Activated T-helper 1 cell treated with anti-CD3 and anti-CD28 coated beads, Interleukin-12 subunit alpha, Interleukin-12 subunit beta, Interleukin-2, Interleukin-4 antibody, amounts not matched to agents 30 ng/mL and 10 ng/mL and 1 ng/mL, durations not matched to agents 14 hours and 24 hours and 36 hours (primary cell): ENCODE results near the gene TTLL9. TPM values are rescaled to one million over a fixed set of nuclear protein-coding genes. Genes with fewer than 3 reads are reported as not detected.
A peak's percentile ranks its signal among the peaks of the same experiment; 100 is the strongest.

Source experiments
- DNase-seq: peaks from one replicate; pipeline ENCODE4 v3.0.0; 2021; ENCODE audit warnings: low spot score
- H3K27ac Mint-ChIP-seq: one replicate; pipeline ENCODE4 v1.8.0; 2021; ENCODE audit warnings: mild to moderate bottlenecking, mixed read lengths
- H3K27me3 Mint-ChIP-seq: one replicate; pipeline ENCODE4 v1.8.0; 2022; ENCODE audit warnings: mild to moderate bottlenecking, moderate library complexity, mixed read lengths; ENCODE audit not compliant: insufficient read depth
- H3K36me3 Mint-ChIP-seq: one replicate; pipeline ENCODE4 v1.8.0; 2021; ENCODE audit warnings: low read depth, mixed read lengths
- H3K4me1 Mint-ChIP-seq: one replicate; pipeline ENCODE4 v1.8.0; 2021; ENCODE audit warnings: low read depth, mixed read lengths
- H3K4me3 Mint-ChIP-seq: one replicate; pipeline ENCODE4 v1.8.0; 2021; ENCODE audit warnings: mild to moderate bottlenecking, moderate library complexity, mixed read lengths
- H3K9me3 Mint-ChIP-seq: one replicate; pipeline ENCODE4 v1.8.0; 2021; ENCODE audit warnings: mixed read lengths
- intact Hi-C: fragments of 100-400 bp; cut with micrococcal nuclease; formaldehyde crosslinking; loops from one replicate; pipeline ENCODE4 v1.15.1; 2024
- total RNA-seq: library from RNA; stranded (reverse); gene quantifications from 2 replicates; pipeline ENCODE4 v1.2.3, GENCODE V29; 2022

TTLL9 gene
- total RNA-seq, 1 donor from 2014 or later = not detected

- H3K27me3 Mint-ChIP-seq = peaks cover 30% of the 10 kb centered on the region
- intact Hi-C loops = loop anchor here (10.0 kb wide), 1 partner anchor 797 kb away; no protein-coding TSS in a partner anchor
- H3K4me1 Mint-ChIP-seq = peaks cover 10% of the 10 kb centered on the region
- no peak overlapping the region for H3K4me3 Mint-ChIP-seq
- no peaks in the 10 kb centered on the region for H3K36me3 Mint-ChIP-seq
- no peak for DNase-seq
- H3K27ac Mint-ChIP-seq = no peak overlapping the region
- no peaks in the 10 kb centered on the region for H3K9me3 Mint-ChIP-seq
These were observed 12.3 kb upstream of the TTLL9 start for GRCh38 chr20:31857861-31858759.

- Mint-ChIP-seq H3K4me3 (no peak overlapping the region), H3K36me3 (no peaks in the 10 kb centered on the region), H3K4me1 (peaks cover 10% of the 10 kb centered on the region), H3K27me3 (peaks cover 32% of the 10 kb centered on the region), H3K27ac (no peak overlapping the region), H3K9me3 (no peaks in the 10 kb centered on the region)
- DNase-seq = no peak
- intact Hi-C loops = loop anchor here (10.0 kb wide), 1 partner anchor 796 kb away; no protein-coding TSS in a partner anchor
These were observed 11.7 kb upstream of the TTLL9 start for GRCh38 chr20:31858760-31859083.

- Mint-ChIP-seq H3K4me3 (no peak overlapping the region), H3K9me3 (no peaks in the 10 kb centered on the region), H3K27me3 (peaks cover 34% of the 10 kb centered on the region), H3K36me3 (no peaks in the 10 kb centered on the region), H3K27ac (no peak overlapping the region), H3K4me1 (peaks cover 10% of the 10 kb centered on the region)
- intact Hi-C loops = loop anchor here (10.0 kb wide), 1 partner anchor 795 kb away; no protein-coding TSS in a partner anchor
- no peak for DNase-seq
These were observed 11.0 kb upstream of the TTLL9 start for GRCh38 chr20:31859266-31859997.

- H3K9me3 Mint-ChIP-seq = no peaks in the 10 kb centered on the region
- no peak overlapping the region for H3K27ac Mint-ChIP-seq
- no peak overlapping the region for H3K4me3 Mint-ChIP-seq
- H3K36me3 Mint-ChIP-seq = no peaks in the 10 kb centered on the region
- peaks cover 35% of the 10 kb centered on the region for H3K27me3 Mint-ChIP-seq
- DNase-seq = no peak
- peaks cover 10% of the 10 kb centered on the region for H3K4me1 Mint-ChIP-seq
- intact Hi-C loops = loop anchor here (10.0 kb wide), 1 partner anchor 795 kb away; no protein-coding TSS in a partner anchor
These were observed 10.4 kb upstream of the TTLL9 start for GRCh38 chr20:31859998-31860380.

GRCh38 chr20:31860390-31861134 is 9.9 kb upstream of the TTLL9 start:
- H3K4me3 Mint-ChIP-seq = peak overlapping the region; percentile 8
- no peaks in the 10 kb centered on the region for H3K36me3 Mint-ChIP-seq
- peaks cover 10% of the 10 kb centered on the region for H3K4me1 Mint-ChIP-seq
- no peak overlapping the region for H3K27ac Mint-ChIP-seq
- DNase-seq = no peak
- intact Hi-C loops = loop anchor here (1.0 kb wide), 2 partner anchors 9 to 19 kb away; no protein-coding TSS in a partner anchor
- H3K9me3 Mint-ChIP-seq = no peaks in the 10 kb centered on the region
- H3K27me3 Mint-ChIP-seq = peaks cover 37% of the 10 kb centered on the region

- intact Hi-C loops = loop anchor here (1.0 kb wide), 2 partner anchors 8 to 18 kb away; no protein-coding TSS in a partner anchor
These were observed 9.4 kb upstream of the TTLL9 start for GRCh38 chr20:31861135-31861384.

GRCh38 chr20:31861385-31862156 is 8.9 kb upstream of the TTLL9 start:
- intact Hi-C loops = loop anchor here (1.0 kb wide), 2 partner anchors 8 to 18 kb away; no protein-coding TSS in a partner anchor
- Mint-ChIP-seq H3K9me3 (no peaks in the 10 kb centered on the region), H3K27ac (no peak overlapping the region), H3K4me3 (peak overlapping the region; percentile 58), H3K36me3 (no peaks in the 10 kb centered on the region), H3K4me1 (peaks cover 10% of the 10 kb centered on the region), H3K27me3 (peaks cover 40% of the 10 kb centered on the region)
- DNase-seq = peak; percentile 49

More at GRCh38 chr20:31861135-31861384, 9.4 kb upstream of the TTLL9 start:
- DNase-seq = no peak
- no peak overlapping the region for H3K27ac Mint-ChIP-seq
- H3K4me3 Mint-ChIP-seq = peak overlapping the region; percentile 8
- H3K36me3 Mint-ChIP-seq = no peaks in the 10 kb centered on the region
- H3K4me1 Mint-ChIP-seq = peaks cover 10% of the 10 kb centered on the region
- H3K9me3 Mint-ChIP-seq = no peaks in the 10 kb centered on the region
- H3K27me3 Mint-ChIP-seq = peaks cover 37% of the 10 kb centered on the region

- no peak overlapping the region for H3K27ac Mint-ChIP-seq
- intact Hi-C loops = no loop called here
- H3K9me3 Mint-ChIP-seq = no peaks in the 10 kb centered on the region
- H3K36me3 Mint-ChIP-seq = no peaks in the 10 kb centered on the region
- DNase-seq = no peak
- H3K4me3 Mint-ChIP-seq = peak overlapping the region; percentile 58
- H3K4me1 Mint-ChIP-seq = peaks cover 10% of the 10 kb centered on the region
- peaks cover 42% of the 10 kb centered on the region for H3K27me3 Mint-ChIP-seq
These were observed 8.3 kb upstream of the TTLL9 start for GRCh38 chr20:31862157-31862470.

- intact Hi-C loops = no loop called here
- no peak for DNase-seq
- Mint-ChIP-seq H3K27ac (no peak overlapping the region), H3K4me1 (peaks cover 10% of the 10 kb centered on the region), H3K4me3 (no peak overlapping the region), H3K27me3 (peaks cover 41% of the 10 kb centered on the region), H3K36me3 (no peaks in the 10 kb centered on the region), H3K9me3 (no peaks in the 10 kb centered on the region)
These were observed 7.9 kb upstream of the TTLL9 start for GRCh38 chr20:31862506-31862905.

GRCh38 chr20:31863296-31864085 is 6.9 kb upstream of the TTLL9 start:
- H3K9me3 Mint-ChIP-seq = no peaks in the 10 kb centered on the region
- no peak overlapping the region for H3K4me3 Mint-ChIP-seq
- peaks cover 7% of the 10 kb centered on the region for H3K4me1 Mint-ChIP-seq
- DNase-seq = no peak
- no peaks in the 10 kb centered on the region for H3K36me3 Mint-ChIP-seq
- peaks cover 47% of the 10 kb centered on the region for H3K27me3 Mint-ChIP-seq
- H3K27ac Mint-ChIP-seq = no peak overlapping the region
- intact Hi-C loops = no loop called here

- intact Hi-C loops = no loop called here
- Mint-ChIP-seq H3K27me3 (peaks cover 54% of the 10 kb centered on the region), H3K27ac (no peak overlapping the region), H3K4me3 (no peak overlapping the region), H3K4me1 (peaks cover 7% of the 10 kb centered on the region), H3K9me3 (no peaks in the 10 kb centered on the region), H3K36me3 (no peaks in the 10 kb centered on the region)
- no peak for DNase-seq
These were observed 5.7 kb upstream of the TTLL9 start for GRCh38 chr20:31864521-31865400.
